HG02588 (cell line): Measurements from ENCODE around the gene CAMSAP1.

Experiments used
- ATAC-seq: cut with Tn5 transposase; IDR thresholded peaks from one replicate; pipeline ENCODE4 v1.9.1; 2021; ENCODE audit warnings: mild to moderate bottlenecking, moderate library complexity; ENCODE audit not compliant: unreplicated experiment

Gene CAMSAP1

DNA sequence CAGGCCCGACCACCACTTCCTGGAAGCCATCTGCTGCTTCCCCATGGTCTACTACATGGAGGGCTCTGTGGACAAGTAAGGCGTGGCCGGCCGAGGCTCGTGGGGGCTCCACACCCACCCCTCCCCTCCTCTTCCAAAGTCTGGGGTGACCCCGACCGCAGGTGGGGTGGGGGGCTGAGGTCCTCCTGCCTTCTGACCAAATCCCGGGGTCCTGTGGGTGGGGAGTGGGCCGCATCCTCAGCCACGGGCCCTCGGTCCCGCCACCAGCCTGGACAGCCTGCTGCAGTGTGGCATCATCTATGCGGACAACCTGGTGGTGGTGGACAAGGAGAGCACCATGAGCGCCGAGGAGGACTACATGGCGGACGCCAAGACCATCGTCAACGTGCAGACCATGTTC is 128.9 kb downstream of the CAMSAP1 start:
- ATAC-seq, result no peak

DNA sequence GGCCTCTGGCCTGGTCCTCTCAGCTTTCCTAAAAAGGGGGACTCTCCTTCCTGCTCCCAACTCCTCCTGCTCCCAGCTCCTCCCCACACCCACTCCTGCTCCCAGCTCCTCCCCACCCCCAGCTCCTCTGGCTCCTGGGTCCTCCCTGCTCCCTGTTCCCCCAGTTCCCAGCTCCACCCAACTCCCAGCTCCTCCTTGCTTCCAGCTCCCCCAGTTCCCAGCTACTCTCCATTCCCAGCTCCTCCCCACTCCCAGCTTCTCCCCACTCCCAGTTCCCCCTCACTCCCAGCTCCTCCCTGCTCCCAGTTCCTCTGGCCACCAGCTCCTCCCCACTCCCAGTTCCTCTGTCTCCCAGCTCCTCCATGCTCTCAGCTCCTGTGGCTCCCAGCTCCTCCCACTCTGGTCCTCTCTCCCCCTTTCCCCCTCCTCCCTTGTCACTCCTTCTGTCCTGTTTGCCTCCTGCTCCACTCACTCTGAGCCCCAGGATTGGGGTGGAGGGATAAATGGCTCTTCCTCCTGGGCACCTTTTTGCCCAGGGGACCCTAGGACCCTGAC is 129.6 kb downstream of the CAMSAP1 start:
- no peak for ATAC-seq

DNA sequence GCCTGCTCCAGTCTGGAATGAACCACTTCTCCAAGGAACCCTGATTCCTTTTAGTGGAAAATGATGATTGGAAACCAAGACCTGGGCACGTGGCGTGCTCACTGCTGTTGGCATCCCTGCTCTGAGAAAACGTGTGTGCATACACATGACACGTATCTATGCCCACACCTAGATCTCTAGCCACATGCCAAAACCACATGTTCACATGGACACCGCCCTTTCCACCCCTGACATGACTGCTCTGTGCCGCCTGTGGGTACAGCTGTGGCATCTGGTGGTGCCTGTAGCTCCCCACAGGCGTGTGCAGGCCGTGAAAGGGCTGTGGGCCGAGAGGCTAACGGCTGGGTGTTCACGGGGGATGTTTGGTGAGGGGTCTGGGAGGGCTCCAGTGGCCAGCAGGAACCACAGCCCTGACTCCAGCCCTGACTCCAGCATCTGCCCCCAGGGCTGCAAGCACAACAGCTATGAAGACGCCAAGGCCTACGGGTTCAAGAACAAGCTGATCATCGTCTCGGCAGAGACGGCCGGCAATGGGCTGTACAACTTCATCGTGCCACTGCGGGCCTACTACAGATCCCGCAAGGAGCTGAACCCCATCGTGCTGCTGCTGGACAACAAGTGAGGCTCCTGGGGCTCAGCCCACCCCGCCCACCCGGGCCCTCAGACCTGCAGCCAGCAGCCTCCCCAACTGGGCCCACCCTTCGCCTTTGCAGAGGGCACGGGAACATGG is 130.3 kb downstream of the CAMSAP1 start:
- no peak for ATAC-seq

DNA sequence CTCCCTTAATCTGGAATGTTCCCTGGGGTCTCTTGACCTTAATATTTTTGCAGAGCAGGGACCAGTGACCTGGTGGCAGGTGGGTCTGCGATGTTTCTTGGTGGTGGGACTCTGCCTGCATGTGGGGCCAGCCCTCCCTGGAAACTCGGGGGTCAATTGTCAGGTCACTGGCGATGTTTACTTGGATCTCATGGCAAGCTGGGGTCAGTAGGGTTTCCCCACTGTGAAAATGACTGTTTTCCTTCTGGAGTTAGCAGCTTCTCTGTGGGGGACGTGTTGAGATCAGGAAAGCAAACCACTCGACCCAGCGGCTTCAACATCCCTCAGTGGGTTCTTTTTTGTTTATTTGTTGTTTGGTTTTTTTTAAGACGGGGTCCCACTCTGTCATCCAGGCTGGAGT is 131.4 kb downstream of the CAMSAP1 start:
- ATAC-seq, result no peak

DNA sequence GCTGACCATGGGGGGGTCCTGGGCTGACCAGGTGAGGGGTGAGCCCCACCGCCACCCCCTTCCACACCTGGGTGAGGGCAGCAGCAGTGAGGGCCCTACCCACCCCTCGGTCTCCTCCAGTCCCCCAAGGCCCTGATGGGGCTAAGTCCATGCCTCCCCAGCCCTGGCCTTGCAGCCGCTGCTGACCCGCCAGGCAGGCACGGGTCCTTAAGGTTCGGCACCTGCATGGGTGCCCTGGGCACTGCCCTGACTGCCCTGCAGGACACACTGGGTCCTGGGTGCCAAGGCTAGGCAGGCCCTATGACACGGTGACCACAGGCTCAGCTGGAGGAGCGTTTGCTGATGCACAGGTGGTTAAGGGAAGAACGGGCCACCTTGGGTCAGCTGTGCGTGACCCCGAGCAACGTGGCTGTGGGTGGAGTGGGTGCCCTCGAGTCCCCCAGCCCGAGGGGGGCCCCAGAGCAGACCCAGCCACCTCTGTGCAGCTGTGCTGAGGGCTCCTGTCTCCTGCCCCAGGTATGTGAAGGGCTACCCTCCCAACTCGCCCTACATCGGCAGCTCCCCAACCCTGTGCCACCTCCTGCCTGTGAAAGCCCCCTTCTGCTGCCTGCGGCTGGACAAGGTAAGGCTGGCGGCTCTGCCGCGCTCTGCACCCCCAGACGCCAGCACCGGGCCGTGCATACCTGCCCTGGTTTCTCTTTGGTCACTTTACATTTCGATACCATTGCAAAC is 132.4 kb downstream of the CAMSAP1 start:
- no peak for ATAC-seq

DNA sequence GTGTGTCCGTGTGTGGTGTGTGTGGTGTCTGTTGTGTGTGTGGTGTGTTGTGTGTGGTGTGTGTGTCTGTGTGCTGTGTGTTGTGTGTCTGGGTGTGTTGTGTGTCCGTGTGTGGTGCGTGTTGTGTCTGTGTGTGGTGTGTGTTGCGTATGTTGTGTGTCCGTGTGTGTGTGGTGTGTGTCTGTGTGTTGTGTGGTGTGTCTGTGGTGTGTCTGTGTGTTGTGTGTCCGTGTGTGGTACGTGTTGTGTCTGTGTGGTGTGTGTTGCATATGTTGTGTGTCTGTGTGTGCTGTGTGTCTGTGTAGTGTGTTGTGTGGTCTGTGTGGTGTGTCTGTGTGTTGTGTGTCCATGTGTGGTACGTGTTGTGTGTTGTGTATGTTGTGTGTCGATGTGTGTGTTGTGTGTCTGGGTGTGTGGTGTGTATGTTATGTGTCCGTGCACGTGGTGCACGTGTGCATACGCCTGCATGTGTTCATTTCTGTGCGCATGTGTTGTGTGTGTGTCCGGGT is 133.1 kb downstream of the CAMSAP1 start:
- ATAC-seq, result no peak

DNA sequence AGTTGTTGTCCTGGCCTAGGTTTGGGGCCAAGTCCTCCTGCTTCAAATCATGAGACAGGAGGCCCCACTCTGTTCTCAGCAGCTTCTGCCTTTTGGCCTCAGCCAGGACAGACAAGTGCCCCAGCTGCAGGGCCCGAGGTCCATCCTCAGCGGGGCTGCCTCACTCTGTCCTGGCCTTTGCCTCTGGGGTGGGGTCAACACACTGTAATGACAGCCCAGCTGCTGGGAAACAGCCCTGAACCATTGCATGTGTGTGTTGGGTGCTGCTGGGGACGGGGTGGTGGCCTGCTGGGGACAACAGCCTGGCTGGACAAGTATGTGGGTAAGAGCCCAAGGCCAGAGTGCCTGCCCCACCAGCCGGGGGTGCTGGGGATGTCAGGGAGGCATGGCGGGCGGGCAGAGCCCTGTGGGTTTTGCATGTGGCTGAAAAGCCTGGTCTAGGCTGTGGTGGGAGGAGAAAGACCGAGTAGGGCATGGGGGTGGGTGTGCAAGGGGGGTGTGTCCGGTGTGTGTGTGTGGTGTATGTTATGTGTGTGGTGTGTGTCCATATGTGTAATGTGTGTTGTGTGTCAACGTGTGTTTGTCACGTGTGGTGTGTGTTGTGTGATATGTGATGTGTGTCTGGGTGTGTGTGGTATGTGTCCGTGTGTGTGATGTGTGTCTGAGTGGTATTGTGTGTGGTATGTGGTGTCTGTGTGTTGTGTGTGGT is 133.7 kb downstream of the CAMSAP1 start:
- no peak for ATAC-seq

DNA sequence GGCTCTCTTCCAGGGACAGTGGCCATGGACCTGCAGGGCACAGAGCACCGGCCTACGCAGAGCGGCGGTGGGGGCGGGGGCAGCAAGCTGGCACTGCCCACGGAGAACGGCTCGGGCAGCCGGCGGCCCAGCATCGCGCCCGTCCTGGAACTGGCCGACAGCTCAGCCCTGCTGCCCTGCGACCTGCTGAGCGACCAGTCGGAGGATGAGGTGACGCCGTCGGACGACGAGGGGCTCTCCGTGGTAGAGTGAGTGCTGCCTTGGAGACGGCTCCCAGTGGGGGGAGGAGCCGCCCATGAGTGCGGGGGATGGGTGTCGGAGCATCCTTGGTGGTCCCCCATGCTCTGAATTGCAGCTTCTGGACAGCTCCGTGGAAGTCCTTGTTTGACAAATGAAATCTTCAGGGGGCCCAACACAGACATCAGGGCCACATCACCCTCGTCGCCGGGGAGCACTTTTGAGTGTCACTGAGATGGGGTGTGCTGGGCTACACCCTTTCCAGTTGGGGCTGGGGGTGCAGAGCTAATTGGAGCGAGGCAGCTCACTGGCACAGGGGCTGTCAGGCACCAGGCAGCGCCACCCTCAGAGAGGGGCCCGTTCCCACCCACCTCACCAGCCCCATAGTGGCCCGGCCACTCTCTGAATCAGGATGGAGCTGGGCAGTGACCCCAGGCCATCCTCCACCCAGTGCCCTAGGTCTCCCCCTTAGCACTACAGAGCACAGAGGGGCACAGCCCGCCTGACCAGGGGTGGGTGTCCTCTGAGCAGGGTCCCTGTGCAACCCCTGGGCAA is 134.4 kb downstream of the CAMSAP1 start:
- no peak for ATAC-seq

DNA sequence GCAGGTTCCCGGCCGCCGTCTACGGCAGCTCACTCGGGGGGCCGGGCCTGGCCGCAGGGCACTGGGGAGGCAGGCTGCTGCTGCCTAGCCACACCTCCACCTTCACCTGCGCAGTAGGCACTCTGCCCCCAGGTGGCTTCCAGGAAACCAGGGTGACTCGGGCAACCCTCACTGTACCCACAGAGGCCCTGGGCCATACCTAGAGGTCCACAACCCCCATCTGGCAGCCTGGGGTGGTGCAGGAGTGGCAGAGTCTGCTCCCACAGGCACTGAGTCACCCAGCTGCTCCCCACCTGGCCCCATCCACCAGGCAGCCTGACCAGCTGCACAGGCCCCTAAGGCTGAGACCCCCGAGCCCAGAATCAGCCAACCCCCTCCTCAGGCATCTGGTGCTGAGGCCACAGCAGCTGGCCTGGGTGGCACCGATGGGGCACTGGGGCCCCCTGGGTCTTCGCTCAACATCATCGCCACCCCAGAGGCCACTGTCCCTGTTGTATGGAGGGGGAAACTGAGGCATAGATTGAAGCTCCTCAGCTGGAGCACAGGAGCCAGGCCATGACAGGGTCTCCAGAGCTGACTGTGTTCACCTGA is 135.2 kb downstream of the CAMSAP1 start:
- ATAC-seq, result no peak

DNA sequence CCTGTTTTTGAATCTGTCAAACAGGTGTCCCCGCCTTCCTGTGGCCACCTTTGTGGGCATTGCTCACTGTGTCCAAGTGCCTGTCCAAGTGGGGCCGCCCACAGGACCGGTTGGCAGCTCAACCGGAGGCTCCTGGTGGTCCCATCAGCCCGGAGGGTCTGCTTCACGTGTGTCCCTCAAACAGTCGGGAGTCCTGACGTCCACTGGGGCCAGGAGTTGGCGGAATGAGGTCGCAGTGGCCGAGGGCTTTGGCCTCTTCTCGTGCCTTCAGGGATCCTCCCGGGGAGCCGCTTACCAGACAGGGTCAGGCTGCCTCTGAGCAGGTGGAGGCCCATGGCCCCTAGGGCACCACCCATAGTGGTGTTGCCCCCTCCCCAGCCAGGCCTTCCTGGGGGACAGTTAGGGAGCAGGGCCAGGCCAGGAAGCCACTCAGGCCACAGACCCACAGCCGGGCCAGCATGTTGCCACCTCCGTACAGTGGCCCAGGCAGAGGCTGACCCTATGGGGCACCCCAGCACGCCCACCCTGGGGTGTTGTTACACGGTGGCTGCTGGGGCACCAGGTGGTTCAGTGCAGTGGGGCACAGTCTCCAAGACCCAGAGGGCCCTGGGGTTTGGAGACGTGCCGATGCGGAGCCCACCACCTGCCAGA is 135.8 kb downstream of the CAMSAP1 start:
- no peak for ATAC-seq

DNA sequence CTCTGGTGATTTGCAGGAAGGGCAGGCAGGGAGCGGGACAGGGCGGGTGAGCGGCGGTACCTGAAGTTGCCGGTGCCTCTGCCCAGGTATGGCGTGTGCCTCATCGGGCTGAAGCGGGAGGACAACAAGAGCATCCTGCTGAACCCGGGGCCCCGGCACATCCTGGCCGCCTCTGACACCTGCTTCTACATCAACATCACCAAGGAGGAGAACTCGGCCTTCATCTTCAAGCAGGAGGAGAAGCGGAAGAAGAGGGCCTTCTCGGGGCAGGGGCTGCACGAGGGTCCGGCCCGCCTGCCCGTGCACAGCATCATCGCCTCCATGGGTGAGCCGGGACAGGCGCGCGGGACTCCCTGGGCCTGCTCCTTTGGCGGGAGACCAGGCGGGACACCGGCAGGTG is 136.6 kb downstream of the CAMSAP1 start:
- ATAC-seq, result no peak

DNA sequence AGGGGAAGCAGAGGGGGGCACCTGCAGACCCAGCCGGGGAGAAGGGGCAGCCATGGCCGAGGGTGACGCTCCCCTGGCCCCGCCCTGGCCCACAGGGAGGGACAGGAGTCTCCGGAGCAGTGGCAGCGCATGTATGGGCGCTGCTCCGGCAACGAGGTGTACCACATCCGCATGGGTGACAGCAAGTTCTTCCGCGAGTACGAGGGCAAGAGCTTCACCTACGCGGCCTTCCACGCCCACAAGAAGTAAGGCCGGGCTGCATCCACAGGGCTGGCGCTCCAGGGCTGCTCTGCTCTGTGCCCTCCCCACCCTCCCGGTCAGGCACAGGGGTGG is 137.2 kb downstream of the CAMSAP1 start:
- no peak for ATAC-seq

DNA sequence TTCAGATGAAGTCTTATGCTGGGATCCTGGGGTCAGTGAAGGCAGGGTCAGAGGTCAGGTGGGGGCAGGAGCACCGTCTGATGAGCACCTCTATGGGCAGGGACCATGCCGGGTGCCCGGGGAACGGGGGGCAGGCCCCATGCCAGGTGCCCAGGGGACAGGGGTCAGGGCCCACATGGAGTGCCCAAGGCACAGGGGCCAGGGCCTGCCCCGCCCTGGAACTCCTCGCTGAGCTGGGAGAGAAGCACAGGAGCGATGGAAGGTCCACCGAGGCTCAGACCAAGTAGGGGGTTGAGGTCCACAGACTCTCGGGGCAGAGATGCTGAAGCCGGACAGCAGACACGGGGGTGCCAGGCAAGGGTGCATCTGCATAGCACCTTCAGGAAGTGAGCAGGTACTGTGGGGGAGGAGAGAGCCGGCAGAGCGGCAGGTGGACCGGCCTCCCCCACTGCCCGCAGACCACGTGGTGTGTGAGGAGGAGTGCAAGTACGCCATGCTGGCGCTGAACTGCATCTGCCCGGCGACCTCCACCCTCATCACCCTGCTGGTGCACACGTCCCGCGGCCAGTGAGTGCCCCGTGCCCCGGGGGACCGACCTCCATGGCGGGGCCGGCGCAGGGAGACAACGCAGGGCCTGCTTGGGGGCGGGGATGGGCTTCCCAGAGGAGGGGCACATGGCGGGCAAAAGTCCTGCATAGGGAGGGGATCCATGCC is 137.7 kb downstream of the CAMSAP1 start:
- no peak for ATAC-seq

DNA sequence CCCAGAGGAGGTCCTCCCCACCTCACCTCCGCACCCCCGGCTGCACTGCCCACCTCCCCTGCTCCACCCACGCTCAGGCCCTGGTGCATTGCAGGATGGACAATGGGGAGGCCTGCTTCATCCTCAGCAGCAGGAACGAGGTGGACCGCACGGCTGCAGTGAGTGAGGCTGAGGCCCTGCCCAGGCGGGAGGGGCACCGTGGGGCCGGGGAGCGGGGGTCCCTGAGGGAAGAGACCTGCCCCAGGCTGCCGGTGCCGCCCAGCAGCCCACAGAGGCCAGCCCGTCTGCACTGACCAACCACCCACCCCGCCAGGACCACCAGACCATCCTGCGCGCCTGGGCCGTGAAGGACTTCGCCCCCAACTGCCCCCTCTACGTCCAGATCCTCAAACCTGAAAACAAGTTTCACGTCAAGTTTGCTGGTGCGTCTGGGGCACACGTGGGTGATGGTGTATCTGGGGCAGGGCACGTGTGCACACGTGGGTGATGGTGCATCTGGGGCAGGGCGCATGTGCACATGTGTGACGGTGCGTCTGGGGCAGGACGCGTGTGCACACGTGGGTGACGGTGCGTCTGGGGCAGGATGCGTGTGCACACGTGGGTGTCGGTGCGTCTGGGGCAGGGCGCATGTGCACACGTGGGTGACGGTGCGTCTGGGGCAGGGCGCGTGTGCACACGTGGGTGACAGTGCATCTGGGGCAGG is 138.7 kb downstream of the CAMSAP1 start:
- no peak for ATAC-seq

DNA sequence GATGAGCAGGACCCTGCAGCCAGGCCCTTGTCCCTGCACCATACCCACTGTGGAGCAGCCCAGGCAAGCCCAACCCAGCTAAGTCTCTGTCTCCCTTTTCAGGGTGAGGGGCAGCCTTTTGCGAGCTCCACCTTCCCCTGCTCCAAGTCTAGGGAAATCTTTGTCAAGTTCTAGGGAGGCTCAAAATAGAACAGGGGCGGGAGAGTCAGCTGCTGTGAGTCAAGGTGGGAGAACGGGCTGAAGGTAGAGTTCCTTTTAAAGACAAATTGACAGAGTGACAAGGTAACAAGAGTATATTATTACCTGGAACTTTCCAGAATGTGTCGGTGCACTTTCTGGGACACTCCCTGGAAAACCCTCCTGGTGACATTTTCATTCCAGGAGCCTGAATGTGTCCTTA is 140.6 kb downstream of the CAMSAP1 start:
- no peak for ATAC-seq

DNA sequence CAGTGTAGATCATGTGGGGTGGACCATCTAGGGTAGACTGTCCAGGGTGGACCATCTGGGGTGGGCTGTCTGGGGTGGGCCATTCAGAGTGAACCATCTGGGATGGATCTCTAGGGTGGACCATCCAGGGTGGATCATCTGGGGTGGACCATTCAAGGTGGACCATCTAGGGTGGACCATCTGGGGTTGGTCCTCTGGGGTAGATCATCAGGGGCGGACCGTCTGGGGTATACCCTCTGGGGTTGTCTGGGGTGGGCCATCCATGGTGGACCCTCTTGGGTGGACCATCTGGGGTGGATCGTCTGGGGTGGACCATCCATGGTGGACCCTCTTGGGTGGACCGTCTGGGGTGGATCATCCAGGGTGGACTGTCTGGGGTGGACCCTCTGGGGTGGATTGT is 141.1 kb downstream of the CAMSAP1 start:
- no peak for ATAC-seq

DNA sequence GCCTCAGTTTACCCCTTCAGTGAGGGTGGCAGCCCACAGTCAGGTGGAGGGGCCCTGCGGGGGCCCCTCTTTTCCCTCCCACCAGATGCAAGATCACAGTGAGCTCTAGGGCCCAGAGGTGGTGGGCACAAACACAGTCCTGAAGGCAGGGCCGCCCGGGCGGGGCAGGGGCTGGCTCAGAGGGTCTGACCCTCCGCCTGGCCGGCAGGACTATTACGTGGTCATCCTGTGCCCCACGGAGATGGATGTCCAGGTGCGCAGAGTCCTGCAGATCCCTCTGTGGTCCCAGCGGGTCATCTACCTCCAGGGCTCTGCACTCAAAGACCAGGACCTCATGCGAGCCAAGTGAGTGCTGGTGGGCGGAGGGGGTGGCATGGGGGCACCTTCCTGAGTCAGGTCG is 141.9 kb downstream of the CAMSAP1 start:
- no peak for ATAC-seq

DNA sequence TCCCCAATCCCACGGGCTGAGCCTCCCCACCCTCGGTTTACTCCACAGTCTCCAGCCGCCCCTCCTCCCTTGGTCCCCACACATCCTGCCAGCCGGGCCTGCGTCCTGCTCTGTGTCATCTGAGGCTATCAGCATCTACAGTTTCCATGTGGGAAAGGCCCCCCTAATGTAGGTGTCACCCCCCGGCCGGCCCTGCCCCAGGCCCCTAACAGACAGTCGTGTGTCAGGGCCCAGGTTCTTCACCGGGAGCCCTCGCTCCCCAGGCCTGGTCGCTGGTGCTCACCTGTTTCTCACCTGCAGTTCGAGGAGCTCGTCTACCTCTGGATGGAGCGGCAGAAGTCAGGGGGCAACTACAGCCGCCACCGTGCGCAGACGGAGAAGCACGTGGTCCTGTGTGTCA is 142.6 kb downstream of the CAMSAP1 start:
- no peak for ATAC-seq
